Esophagus squamous epithelium (tissue), 5 donors: ENCODE measurements around the gene C7orf33. TPM values are rescaled to one million over a fixed set of nuclear protein-coding genes. Genes with fewer than 3 reads are reported as not detected.

Experiments
- DNase-seq: peaks from one replicate; lab custom pipeline; 2025; lab: John Stamatoyannopoulos, UW
- H3K27ac ChIP-seq, 4 donors: fragments of 200-600 bp; sonication (generic); one replicate each; pipeline ENCODE4 v1.5.1; 2016 to 2019; ENCODE audit warnings: mild to moderate bottlenecking in 1 of 4
- H3K27me3 ChIP-seq, 4 donors: fragments of 200-600 bp; sonication (generic); 1 replicate in 3 of 4; 2 replicates in 1 of 4; pipeline versions ENCODE4 v1.5.1 to v1.6.0; 2017 to 2021; ENCODE audit warnings: antibody characterized with exemption in 1 of 4
- H3K36me3 ChIP-seq, 3 donors: fragments of 200-600 bp; sonication (generic); one replicate each; pipeline ENCODE4 v1.5.1; 2016 to 2019
- H3K4me1 ChIP-seq, 3 donors: fragments of 200-600 bp; sonication (generic); one replicate each; pipeline ENCODE4 v1.5.1; 2017 to 2019
- H3K4me3 ChIP-seq, 4 donors: fragments of 200-600 bp; sonication (generic); 1 replicate in 3 of 4; 2 replicates in 1 of 4; pipeline ENCODE4 v1.5.1; 2016 to 2019; ENCODE audit warnings: mild to moderate bottlenecking in 2 of 4, moderate library complexity in 1 of 4
- H3K9me3 ChIP-seq, 3 donors: fragments of 200-600 bp; sonication (generic); one replicate each; pipeline ENCODE4 v1.5.1; 2016 to 2019
- CTCF ChIP-seq, 6 experiments: fragments of 450-650 bp in 4 of 6; fragments of 200-600 bp in 2 of 6; sonication (generic) in 2 of 6; IDR thresholded peaks; one replicate each; pipeline ENCODE4 v1.5.1; 2016 to 2019; ENCODE audit warnings: antibody characterized with exemption in 6 of 6, mild to moderate bottlenecking in 4 of 6, moderate library complexity in 4 of 6
- POLR2A ChIP-seq, 4 donors: fragments of 450-650 bp; IDR thresholded peaks; one replicate each; pipeline ENCODE4 v1.6.1; 2017; ENCODE audit warnings: antibody characterized with exemption in 4 of 4, mild to moderate bottlenecking in 4 of 4, moderate library complexity in 3 of 4
- WGBS, 2 donors: methylation state at CpG; one replicate each; pipeline ENCODE4 v1.1.5; 2018; 5-methylcytosine and 5-hydroxymethylcytosine counted together
- intact Hi-C: fragments of 100-400 bp; cut with DNase I; formaldehyde crosslinking; loops from one replicate; pipeline ENCODE4 v1.15.0; 2022
- total RNA-seq, 4 donors: library from RNA; depleted of rRNA; stranded (reverse); fragments of >200 nt; gene quantifications; one replicate each; pipeline ENCODE4 v1.1.0, GENCODE V29; 2016
- donor health status: DM: yes; HTN: yes; CAD: no.

C7orf33 gene
- total RNA-seq, 4 donors from 2014 or later, result not detected

- H3K4me3 ChIP-seq, result no peak overlapping the region
- no peaks in the 10 kb centered on the region for H3K27me3 ChIP-seq
- H3K4me1 ChIP-seq, result no peaks in the 10 kb centered on the region
- intact Hi-C loops, result no loop called here
- H3K36me3 ChIP-seq, result no peaks in the 10 kb centered on the region
- H3K27ac ChIP-seq, result no peak overlapping the region
- 90 to 91% methylated on average over 8 of the region's 8 CpGs for WGBS, 2 donors
- no peak for DNase-seq
- H3K9me3 ChIP-seq, result no peaks in the 10 kb centered on the region
- TF ChIP-seq CTCF (IDR thresholded peaks at IDR 0.05), result no peak
- TF ChIP-seq POLR2A (IDR thresholded peaks at IDR 0.05), result no peak
Measured at GRCh38 chr7:148546857-148547256, 43.7 kb upstream of the C7orf33 start.

GRCh38 chr7:148547951-148548350 lies 42.6 kb upstream of the C7orf33 start:
- WGBS, 2 donors, result 70 to 73% methylated on average over 5 of the region's 5 CpGs
- Histone ChIP-seq H3K27me3 (no peaks in the 10 kb centered on the region), H3K4me1 (no peaks in the 10 kb centered on the region), H3K9me3 (no peaks in the 10 kb centered on the region), H3K4me3 (no peak overlapping the region), H3K36me3 (no peaks in the 10 kb centered on the region), H3K27ac (no peak overlapping the region)
- TF ChIP-seq POLR2A (IDR thresholded peaks at IDR 0.05) (no peak), CTCF (IDR thresholded peaks at IDR 0.05) (no peak)
- DNase-seq, result no peak
- intact Hi-C loops, result no loop called here

- no peak overlapping the region for H3K4me3 ChIP-seq
- DNase-seq, result no peak
- H3K27me3 ChIP-seq, result peaks cover 0 to 4% (median 0%) of the 10 kb centered on the region in 4 donors
- WGBS, 2 donors, result 91 to 93% methylated on average over 3 of the region's 3 CpGs
- intact Hi-C loops, result no loop called here
- no peaks in the 10 kb centered on the region for H3K36me3 ChIP-seq
- no peaks in the 10 kb centered on the region for H3K4me1 ChIP-seq
- H3K27ac ChIP-seq, result no peak overlapping the region
- H3K9me3 ChIP-seq, result no peaks in the 10 kb centered on the region
- no peak for TF ChIP-seq POLR2A (IDR thresholded peaks at IDR 0.05)
- no peak for TF ChIP-seq CTCF (IDR thresholded peaks at IDR 0.05)
Measured at GRCh38 chr7:148553979-148554378, 36.6 kb upstream of the C7orf33 start.

- Histone ChIP-seq H3K36me3 (no peaks in the 10 kb centered on the region), H3K9me3 (no peaks in the 10 kb centered on the region), H3K27ac (no peak overlapping the region), H3K4me3 (no peak overlapping the region), H3K27me3 (peaks cover 0 to 4% (median 0%) of the 10 kb centered on the region in 4 donors), H3K4me1 (no peaks in the 10 kb centered on the region)
- no peak for TF ChIP-seq POLR2A (IDR thresholded peaks at IDR 0.05)
- peak in 1 of 6 experiments; percentile 31 for TF ChIP-seq CTCF (IDR thresholded peaks at IDR 0.05)
- intact Hi-C loops, result no loop called here
- WGBS, 2 donors, result 60% methylated on average over 1 of the region's 3 CpGs; no CpG with 5 or more reads in 1 of the 2 donors
- DNase-seq, result no peak
Measured at GRCh38 chr7:148556892-148557291, 33.7 kb upstream of the C7orf33 start.

GRCh38 chr7:148558914-148559313 lies 31.7 kb upstream of the C7orf33 start:
- H3K9me3 ChIP-seq, result peaks cover 0 to 7% (median 0%) of the 10 kb centered on the region in 3 donors
- 82 to 92% methylated on average over 1 of the region's 1 CpG for WGBS, 2 donors
- intact Hi-C loops, result no loop called here
- no peak overlapping the region for H3K4me3 ChIP-seq
- peaks cover 0 to 4% (median 0%) of the 10 kb centered on the region in 4 donors for H3K27me3 ChIP-seq
- no peaks in the 10 kb centered on the region for H3K36me3 ChIP-seq
- no peak overlapping the region for H3K27ac ChIP-seq
- TF ChIP-seq POLR2A (IDR thresholded peaks at IDR 0.05), result no peak
- TF ChIP-seq CTCF (IDR thresholded peaks at IDR 0.05), result no peak
- DNase-seq, result no peak
- peaks cover 0 to 4% (median 0%) of the 10 kb centered on the region in 3 donors for H3K4me1 ChIP-seq
